GM12872 (cell line): ENCODE results near the gene EBLN1.

Experiments
- CTCF ChIP-seq: IDR thresholded peaks from 3 replicates; pipeline ENCODE4 v1.5.1; 2011; ENCODE audit warnings: low read depth, mild to moderate bottlenecking, low read length, moderate library complexity; ENCODE audit not compliant: insufficient read depth

Gene EBLN1

GRCh38 chr10:22252224-22252800, 34.5 kb upstream of the EBLN1 start:
- no peak for TF ChIP-seq CTCF

GRCh38 chr10:22251751-22252223, 34.0 kb upstream of the EBLN1 start:
- no peak for TF ChIP-seq CTCF

GRCh38 chr10:22250897-22251660, 33.3 kb upstream of the EBLN1 start:
- TF ChIP-seq CTCF: no peak

DNA sequence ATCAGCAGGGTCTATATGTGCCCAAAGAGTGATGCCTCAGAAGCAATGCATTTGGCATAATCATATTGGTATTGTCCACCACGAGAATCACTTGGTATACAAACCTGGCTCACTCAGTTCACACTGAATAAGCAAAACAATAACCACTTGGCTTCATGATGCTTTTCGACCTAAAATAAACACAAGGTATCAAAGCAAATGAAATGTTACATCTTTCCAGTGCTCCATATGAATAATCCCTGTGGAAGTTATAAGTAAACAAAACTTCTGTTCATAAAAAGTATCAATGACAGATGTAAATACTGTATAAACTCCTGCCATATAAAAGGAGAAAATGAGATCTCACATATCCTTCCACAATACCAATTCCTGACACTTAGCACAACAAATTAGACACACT, 29.8 kb upstream of the EBLN1 start:
- TF ChIP-seq CTCF: no peak

- no peak for TF ChIP-seq CTCF
Observed at GRCh38 chr10:22246680-22247391, 29.0 kb upstream of the EBLN1 start.

DNA sequence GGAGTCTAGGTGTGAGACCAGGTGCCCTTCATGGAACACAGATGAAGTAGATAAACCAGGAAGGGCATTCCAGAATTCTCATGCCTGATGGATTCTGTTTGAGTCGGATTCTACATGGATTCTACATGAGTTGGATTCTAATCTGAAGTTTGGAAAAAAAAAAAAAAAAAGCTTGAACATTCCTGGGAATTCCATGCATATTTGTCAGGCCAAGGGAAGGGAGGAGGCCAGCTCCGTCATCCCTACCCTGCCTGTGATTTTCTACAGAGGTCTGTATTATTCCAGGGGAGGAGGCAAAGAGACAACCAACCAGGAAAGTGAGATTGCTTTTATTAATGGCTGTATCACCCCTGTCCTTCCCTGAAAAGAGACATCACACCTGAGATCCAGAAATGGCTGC, 27.8 kb upstream of the EBLN1 start:
- TF ChIP-seq CTCF: no peak

- no peak for TF ChIP-seq CTCF
Observed at GRCh38 chr10:22244855-22245254, 27.0 kb upstream of the EBLN1 start.
